Measurements from ENCODE around the gene HIVEP2. TPM values are rescaled to one million over a fixed set of nuclear protein-coding genes. Genes with fewer than 3 reads are reported as not detected.
A peak's percentile ranks its signal among the peaks of the same experiment; 100 is the strongest.

Gene HIVEP2
- total RNA-seq, 2 experiments from 2014 or later = 48.4 to 48.6 TPM

DNA sequence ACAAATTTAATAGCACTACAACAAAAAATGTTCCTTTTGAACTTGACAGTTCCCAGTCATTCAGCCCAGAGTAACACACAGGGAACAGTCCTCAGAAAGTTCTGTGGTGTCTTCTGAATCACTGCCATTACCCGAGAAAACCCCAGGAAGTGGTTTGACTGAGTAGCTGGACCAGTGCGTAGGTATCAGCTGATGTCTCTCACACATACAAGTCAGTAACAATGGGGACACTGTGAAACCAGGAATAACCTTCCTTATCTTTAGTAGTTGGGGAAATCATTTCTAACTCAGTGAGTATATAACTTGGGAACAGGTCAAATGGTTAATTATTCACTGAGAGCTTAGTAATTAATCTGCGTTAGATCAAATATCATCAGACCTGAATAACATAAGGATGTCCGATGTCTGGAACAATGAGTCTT is 73.1 kb downstream of the HIVEP2 start:
- TF ChIP-seq, protein P1, sequence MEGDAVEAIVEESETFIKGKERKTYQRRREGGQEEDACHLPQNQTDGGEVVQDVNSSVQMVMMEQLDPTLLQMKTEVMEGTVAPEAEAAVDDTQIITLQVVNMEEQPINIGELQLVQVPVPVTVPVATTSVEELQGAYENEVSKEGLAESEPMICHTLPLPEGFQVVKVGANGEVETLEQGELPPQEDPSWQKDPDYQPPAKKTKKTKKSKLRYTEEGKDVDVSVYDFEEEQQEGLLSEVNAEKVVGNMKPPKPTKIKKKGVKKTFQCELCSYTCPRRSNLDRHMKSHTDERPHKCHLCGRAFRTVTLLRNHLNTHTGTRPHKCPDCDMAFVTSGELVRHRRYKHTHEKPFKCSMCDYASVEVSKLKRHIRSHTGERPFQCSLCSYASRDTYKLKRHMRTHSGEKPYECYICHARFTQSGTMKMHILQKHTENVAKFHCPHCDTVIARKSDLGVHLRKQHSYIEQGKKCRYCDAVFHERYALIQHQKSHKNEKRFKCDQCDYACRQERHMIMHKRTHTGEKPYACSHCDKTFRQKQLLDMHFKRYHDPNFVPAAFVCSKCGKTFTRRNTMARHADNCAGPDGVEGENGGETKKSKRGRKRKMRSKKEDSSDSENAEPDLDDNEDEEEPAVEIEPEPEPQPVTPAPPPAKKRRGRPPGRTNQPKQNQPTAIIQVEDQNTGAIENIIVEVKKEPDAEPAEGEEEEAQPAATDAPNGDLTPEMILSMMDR (IDR thresholded peaks at IDR 0.05) = no peak
- Histone ChIP-seq H3K27ac (ENCODE audit: low read depth in 1 of 2, low read length in 2 of 2) (peak overlapping the region; percentile 22 to 56), H3K9me3 (ENCODE audit: control insufficient read depth in 1 of 2, insufficient read depth in 1 of 2, low read length in 2 of 2) (no peaks in the 10 kb centered on the region), H3K4me1 (ENCODE audit: insufficient read depth, low read length) (peaks cover 50% of the 10 kb centered on the region), H3K27me3 (ENCODE audit: control insufficient read depth in 1 of 2, insufficient read depth in 2 of 2, low read length in 2 of 2) (no peaks in the 10 kb centered on the region), H3K4me3 (ENCODE audit: low read length) (no peak overlapping the region), H3K36me3 (ENCODE audit: insufficient read depth, low read length) (peaks cover 4% of the 10 kb centered on the region)
- ATAC-seq (ENCODE audit: poor library complexity) = peak; percentile 89
- CTCF ChIA-PET = interaction anchor here (1.0 to 1.4 kb wide), 3 partner anchors 13 to 35 kb away, joined by 3 to 6 read pairs (median 4); no protein-coding TSS in a partner anchor
- H3K27me3 Mint-ChIP-seq = no peaks in the 10 kb centered on the region
- H3K27ac Mint-ChIP-seq = peak overlapping the region; percentile 91
- peak overlapping the region; percentile 4 for H3K4me3 Mint-ChIP-seq
- intact Hi-C loops (cut with DNase I, micrococcal nuclease) = loop anchor here in 1 of 2 experiments (1.0 to 2.0 kb wide), 2 partner anchors 13 to 15 kb away; no protein-coding TSS in a partner anchor
- POLR2A ChIA-PET = interaction anchor here (0.9 to 4.6 kb wide), 16 partner anchors 12 to 75 kb away, joined by 3 to 25 read pairs (median 4); no protein-coding TSS in a partner anchor
- DNase-seq = peak in 9 of 14 experiments; percentile 21 to 91 (median 54)
- peaks cover 94% of the 10 kb centered on the region for H3K4me1 Mint-ChIP-seq (ENCODE audit: low read depth)
- peaks cover 2% of the 10 kb centered on the region for H3K9me3 Mint-ChIP-seq
- H3K36me3 Mint-ChIP-seq (ENCODE audit: low read depth) = peaks cover 30% of the 10 kb centered on the region

DNA sequence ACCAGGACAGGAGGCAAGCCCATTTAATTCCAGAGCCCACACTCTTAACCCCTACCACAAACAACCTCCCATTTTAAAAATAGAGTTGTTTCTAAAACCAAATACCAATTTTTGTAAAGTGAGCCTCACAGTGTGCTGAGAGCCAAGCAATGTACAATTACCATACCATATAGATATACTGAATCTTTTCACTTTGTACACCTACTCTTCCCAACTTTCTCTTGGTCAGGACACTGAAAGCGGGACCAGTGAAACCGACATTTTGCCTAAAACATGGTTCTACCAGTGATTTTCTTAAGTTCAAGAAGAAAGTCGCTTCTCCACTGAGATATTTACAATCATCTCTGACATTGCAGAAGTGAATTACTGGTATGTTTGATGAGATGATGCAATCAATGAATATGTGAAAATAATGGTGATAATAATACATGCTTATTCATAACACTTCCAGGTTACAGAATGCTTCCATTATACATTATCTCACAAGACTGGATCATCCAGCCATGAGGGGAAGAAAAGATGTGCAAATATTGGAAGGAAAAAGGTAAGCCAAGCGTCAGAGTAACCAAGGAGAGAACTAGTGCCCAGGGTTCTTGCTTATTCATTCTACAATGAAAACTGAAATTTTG is 74.1 kb downstream of the HIVEP2 start:
- Mint-ChIP-seq H3K4me3 (no peak overlapping the region), H3K4me1 (ENCODE audit: low read depth) (peaks cover 97% of the 10 kb centered on the region), H3K27ac (peak overlapping the region; percentile 91), H3K27me3 (no peaks in the 10 kb centered on the region), H3K36me3 (ENCODE audit: low read depth) (peaks cover 23% of the 10 kb centered on the region), H3K9me3 (peaks cover 2% of the 10 kb centered on the region)
- no peak for ATAC-seq (ENCODE audit: poor library complexity)
- Histone ChIP-seq H3K27me3 (ENCODE audit: control insufficient read depth in 1 of 2, insufficient read depth in 2 of 2, low read length in 2 of 2) (no peaks in the 10 kb centered on the region), H3K4me3 (ENCODE audit: low read length) (no peak overlapping the region), H3K9me3 (ENCODE audit: control insufficient read depth in 1 of 2, insufficient read depth in 1 of 2, low read length in 2 of 2) (no peaks in the 10 kb centered on the region), H3K27ac (ENCODE audit: low read depth in 1 of 2, low read length in 2 of 2) (no peak overlapping the region), H3K4me1 (ENCODE audit: insufficient read depth, low read length) (peaks cover 42% of the 10 kb centered on the region), H3K36me3 (ENCODE audit: insufficient read depth, low read length) (peaks cover 4% of the 10 kb centered on the region)
- POLR2A ChIA-PET = interaction anchor here (0.9 to 4.6 kb wide), 4 partner anchors 13 to 76 kb away, joined by 3 to 25 read pairs (median 9); no protein-coding TSS in a partner anchor
- TF ChIP-seq, protein P1 (IDR thresholded peaks at IDR 0.05) = no peak
- intact Hi-C loops (cut with DNase I, micrococcal nuclease) = no loop called here
- CTCF ChIA-PET = no interaction called here
- DNase-seq = no peak

DNA sequence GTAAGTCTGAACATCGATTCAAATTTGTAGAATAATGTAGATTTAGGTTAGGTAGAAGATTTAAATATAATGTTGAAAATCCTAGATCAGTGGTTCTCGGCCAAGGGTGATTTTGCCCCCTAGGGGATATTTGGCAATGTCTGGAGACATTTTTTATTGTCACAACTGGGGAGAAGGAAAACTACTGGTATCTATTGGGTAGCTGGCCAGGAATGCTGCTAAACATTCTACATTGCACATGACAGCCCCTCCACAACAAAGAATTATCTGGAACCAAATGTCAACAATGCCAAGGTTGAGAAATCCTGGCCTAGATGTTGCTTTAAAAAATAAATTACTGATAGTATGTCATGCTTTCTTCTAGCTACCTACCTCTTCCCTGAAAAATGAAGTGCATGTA is 76.1 kb downstream of the HIVEP2 start:
- H3K9me3 ChIP-seq (ENCODE audit: control insufficient read depth in 1 of 2, insufficient read depth in 1 of 2, low read length in 2 of 2) = no peaks in the 10 kb centered on the region
- no peak overlapping the region for H3K4me3 ChIP-seq (ENCODE audit: low read length)
- Mint-ChIP-seq H3K9me3 (peaks cover 2% of the 10 kb centered on the region), H3K36me3 (ENCODE audit: low read depth) (peaks cover 6% of the 10 kb centered on the region), H3K27me3 (no peaks in the 10 kb centered on the region), H3K4me3 (no peak overlapping the region), H3K27ac (peak overlapping the region; percentile 87), H3K4me1 (ENCODE audit: low read depth) (peaks cover 97% of the 10 kb centered on the region)
- no peaks in the 10 kb centered on the region for H3K27me3 ChIP-seq (ENCODE audit: control insufficient read depth in 1 of 2, insufficient read depth in 2 of 2, low read length in 2 of 2)
- TF ChIP-seq, protein P1 (IDR thresholded peaks at IDR 0.05) = no peak
- DNase-seq = no peak
- H3K36me3 ChIP-seq (ENCODE audit: insufficient read depth, low read length) = peaks cover 4% of the 10 kb centered on the region
- peaks cover 35% of the 10 kb centered on the region for H3K4me1 ChIP-seq (ENCODE audit: insufficient read depth, low read length)
- CTCF ChIA-PET = interaction anchor here (0.6 to 1.4 kb wide), 2 partner anchors 44 to 59 kb away, joined by 3 read pairs; no protein-coding TSS in a partner anchor
- intact Hi-C loops (cut with DNase I, micrococcal nuclease) = no loop called here
- POLR2A ChIA-PET = interaction anchor here (0.7 to 2.7 kb wide), 6 partner anchors 15 to 57 kb away, joined by 3 to 12 read pairs (median 6); no protein-coding TSS in a partner anchor
- no peak overlapping the region for H3K27ac ChIP-seq (ENCODE audit: low read depth in 1 of 2, low read length in 2 of 2)
- ATAC-seq (ENCODE audit: poor library complexity) = no peak
